GM21526 (cell line): Measurements from ENCODE around the gene PPP2R3B.
A peak's percentile ranks its signal among the peaks of the same experiment; 100 is the strongest.
"Not testable (repeated sequence)": the region's sequence is repeated elsewhere in the genome, so short reads cannot be mapped to it uniquely, and the experiment has no call there.

Experiments
- ATAC-seq: cut with Tn5 transposase; IDR thresholded peaks from one replicate; pipeline ENCODE4 v1.9.1; 2021; ENCODE audit warnings: moderate library complexity; ENCODE audit not compliant: unreplicated experiment, low FRiP score

PPP2R3B gene

DNA sequence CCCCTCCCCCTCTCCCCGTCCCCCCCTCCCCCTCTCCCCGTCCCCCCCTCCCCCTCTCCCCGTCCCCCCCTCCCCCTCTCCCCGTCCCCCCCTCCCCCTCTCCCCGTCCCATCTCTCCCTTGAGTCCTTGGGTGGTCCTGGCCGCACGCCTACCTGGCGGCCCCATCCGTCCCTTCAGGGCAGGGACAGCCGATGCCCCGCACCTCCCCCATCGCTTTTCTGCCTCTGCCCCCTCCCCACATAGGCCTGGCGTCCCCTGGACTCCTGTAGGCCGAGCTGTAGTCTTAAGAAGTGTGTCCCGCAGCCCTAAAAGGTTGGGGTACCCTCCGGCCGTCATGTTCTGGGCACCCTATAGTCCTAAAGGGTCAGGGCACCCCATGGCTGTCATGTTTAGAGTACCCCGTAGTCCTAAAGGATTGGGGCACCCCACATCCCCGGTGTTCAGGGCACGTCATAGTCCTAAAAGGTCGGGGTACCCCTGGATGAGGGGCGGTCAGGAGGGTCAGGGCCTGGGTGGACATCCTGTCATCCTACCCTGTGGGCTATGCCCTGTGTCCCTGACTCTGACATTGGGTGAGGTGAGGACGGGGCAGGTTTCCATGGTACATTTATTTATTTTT is 57.3 kb downstream of the PPP2R3B start:
- ATAC-seq, result no peak

DNA sequence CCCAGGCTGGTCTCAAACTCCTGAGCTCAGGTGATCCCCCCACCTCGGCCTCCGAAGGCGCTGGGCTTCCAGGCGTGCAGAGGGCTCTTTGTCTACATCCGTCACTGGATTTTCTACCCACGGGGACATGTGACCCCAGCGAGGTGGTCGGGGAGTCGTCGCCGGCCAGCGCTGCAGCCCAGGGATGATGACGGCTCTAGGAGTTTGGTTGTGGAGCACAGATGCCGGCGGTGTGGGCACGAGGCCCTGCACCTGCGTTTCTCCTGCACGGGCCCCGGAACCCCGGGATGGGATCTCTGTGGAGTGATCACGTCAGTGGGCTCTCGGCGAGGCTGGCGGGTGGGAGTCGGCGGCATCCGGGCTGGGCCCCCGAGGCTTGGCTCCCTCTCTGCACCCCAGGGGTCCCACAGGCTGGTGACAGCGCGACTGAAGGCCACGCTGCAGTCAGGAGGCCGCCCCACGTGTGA is 59.0 kb downstream of the PPP2R3B start:
- no peak for ATAC-seq

DNA sequence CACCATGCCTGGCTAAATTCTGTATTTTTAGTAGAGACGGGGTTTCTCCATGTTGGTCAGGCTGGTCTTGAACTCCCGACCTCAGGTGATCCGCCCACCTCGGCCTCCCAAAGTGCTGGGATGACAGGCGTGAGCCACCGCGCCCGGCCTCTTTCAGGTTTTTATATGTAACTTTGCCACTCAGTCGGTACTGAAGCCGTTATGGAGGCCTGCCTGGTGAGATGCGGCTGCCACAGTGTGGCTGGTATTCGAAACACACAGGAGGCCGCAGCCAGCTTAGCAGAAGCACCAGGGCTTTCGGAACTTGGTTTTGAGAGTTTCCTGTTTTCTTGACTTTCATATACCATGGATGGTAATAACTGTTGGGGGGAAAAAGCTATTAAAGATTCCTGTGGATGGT is 62.0 kb downstream of the PPP2R3B start:
- not testable (repeated sequence) for ATAC-seq

DNA sequence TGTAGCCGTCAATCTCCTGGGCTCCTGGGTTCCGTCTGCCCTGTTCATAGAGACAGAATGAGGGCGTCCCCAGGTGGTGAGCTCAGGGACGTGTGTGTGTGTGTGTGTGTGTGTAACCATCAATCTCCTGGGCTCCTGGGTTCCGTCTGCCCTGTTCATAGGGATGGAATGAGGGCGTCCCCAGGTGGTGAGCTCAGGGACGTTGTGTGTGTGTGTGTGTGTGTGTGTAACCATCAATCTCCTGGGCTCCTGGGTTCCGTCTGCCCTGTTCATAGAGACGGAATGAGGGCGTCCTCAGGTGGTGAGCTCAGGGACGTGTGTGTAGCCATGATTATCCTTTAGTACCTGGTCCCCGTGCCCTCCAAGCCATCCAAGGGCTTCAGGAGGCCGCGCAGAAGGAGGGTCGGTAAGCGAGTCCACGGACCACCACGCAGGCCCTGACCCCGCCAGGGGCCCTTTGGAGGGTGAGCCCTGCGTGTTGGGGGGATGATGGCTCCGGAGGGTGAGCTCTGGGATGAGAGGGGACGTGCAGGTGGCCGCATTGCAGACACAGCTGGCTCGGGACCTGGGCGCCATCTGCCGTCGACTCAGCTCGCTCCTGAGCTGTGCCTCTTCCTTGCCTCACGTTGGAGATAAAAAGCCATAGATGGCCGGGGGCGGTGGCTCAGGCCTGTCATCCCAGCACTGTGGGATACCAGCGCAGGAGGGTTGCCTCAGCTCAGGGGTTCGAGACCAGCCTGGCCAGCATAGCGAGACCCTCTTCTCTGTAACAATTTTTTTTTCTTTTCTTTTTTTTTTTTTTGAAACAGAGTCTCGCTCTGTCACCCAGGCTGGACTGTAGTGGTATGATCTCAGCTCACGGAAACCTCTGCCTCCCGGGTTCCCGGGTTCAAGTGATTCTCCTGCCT is 62.7 kb downstream of the PPP2R3B start:
- ATAC-seq, result no peak

DNA sequence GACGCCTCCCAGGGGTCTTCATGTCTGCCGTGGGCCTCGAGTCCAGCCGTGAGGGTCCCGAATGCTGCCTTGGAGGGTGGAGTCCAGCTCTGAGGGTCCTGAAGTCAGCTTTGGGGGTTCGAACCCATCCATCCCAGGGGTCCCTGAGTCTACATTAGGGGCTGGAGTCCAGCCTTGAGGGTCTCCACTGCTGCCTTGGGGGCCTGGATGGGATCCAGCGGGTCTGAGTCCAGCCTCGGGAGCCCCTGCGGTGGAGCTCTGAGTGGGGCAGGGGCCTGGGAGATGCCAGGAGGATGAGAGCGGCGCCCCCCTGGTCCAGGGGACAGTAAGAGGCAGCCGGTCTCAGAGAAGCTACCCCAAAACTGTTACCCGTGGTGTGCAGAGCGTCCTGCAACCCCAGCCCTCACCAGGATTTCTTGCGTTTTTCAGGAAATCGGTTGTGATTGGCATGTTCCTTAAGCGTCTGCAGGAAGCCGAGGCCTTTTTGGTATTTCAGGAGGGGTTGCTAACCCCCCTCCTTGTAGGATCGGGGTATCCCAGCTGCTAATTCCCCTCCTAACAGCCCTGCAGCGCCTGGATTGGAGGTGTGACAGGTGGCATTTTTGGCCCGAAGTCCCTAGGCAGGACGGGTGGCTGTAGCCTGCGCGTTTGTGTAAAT is 66.5 kb downstream of the PPP2R3B start:
- ATAC-seq, result no peak

DNA sequence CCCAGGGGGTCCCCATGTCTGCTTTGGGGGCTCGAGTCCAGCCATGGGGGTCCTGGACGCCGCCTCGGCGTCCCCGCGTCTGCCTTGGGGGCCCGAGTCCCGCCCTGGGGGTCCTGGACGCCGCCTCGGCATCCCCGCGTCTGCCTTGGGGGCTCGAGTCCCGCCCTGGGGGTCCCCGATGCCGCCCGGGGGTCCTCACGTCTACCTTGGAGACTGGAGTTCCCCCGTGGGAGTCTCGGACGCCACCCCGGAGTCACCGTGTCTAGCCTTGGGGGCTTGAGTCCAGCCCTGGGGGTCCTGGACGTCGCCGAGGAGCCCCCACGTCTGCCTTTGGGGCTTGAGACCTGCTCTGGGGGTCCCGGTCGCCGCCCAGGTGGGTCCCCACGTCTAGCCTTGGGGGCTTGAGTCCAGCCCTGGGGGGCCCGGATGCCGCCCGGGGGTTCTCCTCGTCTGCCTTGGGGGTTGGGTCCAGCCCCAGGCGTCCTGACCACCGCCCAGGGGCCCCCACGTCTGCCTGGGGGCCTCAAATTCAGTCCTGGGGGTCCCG is 67.1 kb downstream of the PPP2R3B start:
- ATAC-seq, result no peak

DNA sequence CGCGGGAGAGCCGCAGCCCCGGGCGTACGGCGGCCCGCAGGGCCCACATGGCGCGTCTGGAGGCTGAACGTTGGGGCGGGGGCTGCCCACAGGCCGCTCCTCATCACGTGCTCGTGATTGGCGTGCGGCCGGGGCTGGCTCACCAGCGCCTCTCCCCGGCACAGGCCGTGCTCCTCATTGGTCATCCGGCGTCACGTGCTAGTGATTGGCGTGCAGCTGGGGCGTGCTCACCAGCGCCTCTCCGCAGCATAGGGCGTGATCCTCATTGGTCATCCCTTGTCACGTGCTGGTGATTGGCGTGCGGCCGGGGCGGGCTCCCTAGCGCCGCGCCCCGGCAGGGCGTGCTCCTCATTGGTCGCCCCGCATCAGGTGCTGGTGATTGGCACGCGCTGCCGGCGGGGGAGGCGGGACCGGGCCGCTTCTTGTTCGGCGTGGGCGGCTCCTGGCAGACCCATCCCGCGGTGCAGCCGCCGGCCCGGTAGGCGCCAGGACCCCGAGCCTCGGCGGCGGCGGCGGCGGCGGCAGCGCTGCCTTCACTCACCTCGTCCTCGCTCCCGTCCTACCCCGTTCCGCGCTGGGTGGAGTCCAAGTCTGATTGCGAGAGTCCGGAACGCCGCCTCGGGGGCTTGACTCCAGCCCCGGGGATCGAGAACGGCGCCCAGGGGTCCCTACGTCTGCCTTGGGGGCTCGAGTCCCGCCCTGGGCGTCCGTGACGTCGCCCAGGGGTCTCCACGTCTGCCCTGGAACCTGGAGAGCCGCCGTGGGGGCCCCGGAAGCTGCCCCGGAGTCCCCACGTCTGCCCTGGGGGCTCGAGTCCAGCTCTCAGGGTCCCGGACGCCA is 67.7 kb downstream of the PPP2R3B start, which contains the start of gene GTPBP6:
TSS of gene GTPBP6 (minus strand) at position 58 of the 840 bp plus-strand sequence. CDS start at position 49, 9 bp downstream.
- peak; percentile 76 for ATAC-seq

DNA sequence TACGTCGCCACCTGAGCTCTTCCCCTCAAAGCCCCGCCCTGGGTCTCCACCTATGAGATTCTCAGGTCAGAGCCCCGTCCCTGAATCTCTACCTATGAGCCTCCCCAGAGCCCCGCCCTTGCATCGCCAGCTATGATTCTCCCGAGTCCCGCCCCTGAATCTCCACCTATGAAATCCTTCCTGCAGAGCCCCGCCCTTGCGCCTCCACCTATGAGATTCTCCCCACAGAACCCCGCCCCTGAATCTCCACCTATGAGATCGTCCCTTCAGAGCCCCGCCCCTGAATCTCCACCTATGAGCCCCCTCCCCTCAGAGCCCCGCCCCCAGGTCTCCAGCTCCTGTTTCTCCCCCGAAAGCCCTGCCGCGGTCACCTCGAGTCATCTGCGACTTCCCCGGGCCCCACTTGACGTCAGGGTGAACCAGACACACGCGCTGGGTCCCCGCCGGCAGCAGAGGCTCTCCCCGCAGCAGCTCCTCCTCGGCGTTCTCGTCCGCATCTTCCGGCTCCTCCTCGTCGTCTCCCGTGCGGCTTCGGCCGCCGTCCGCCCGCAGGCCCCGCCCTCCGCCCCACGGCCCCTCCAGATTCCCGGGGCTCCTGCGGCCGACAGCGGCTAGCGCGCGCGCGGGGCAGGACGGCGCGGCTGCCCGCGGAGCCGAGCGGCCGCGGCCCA is 68.5 kb downstream of the PPP2R3B start:
- peak; percentile 63 for ATAC-seq

DNA sequence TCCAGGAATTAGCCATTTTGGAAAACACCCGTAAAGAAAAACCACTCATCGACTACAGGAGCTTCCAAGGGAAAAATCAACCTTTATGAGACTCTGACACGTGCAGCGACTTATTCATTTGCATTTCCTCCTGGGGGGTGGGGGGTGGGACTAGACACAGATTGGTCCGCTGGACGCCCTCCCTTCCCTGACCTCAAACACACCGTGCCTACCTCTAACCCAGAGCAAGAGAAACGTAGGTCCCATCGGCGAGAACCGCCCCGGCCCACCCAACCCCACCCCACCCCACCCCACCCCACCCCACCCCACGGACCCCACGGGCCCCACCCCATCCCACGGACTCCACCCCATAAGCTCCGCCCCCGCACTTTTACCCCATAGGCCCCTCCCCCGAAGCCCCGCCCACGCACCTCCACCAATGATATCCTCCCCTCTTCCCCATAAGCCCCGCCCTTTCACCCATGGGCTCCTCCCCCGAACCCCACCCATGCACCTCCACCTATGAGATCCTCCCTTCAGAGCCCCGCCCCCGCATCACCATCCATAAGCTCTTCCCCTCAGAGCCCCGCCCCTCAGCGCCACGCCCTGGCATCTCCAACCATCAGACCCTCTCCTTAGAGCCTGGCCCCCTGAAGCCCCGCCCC is 69.2 kb downstream of the PPP2R3B start:
- no peak for ATAC-seq

DNA sequence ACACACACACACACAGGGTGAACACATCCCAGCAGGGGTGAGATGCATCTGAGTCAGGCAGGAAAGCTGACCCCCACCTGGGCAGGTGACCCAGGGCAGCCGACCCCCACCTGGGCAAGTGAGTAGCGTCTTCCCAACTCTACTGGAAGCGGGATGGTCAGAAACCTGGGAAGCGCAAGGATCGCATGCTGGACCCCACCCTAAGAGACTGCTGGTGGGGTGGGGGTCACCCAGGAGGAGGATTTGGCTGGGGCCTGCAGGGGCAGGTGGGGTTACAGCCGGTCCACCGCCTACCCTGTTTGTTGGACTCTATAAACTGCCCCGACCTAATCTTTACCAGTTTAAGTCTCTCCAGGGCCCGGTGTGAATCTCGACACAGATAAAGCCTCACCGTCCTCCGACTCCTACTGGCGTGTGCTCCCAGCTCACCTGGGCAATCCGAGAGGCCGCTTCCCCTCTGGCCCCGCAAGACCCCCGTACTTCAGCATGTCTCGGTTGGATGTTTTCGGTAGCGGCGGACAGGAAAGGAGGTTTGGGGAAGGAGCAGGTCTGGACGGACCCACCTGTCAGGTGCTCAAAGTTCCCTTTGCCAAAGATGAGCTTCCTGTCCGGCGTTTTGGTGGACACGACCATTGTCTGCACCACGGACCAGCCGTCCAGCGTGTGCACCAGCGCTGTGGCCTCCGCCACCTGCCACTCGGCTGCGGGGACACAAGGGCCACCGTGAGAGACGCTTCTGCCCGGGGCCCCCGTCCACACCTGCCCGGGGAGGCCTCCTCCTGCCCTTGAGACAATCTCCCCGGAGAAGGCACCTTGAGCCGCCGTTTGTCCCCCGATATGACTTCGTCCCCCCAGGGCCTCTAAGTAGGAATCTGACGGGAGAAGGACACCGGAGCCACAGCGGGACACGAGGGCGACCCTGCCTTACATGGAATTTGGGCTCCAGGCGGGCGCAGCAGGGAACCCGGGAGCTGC is 70.1 kb downstream of the PPP2R3B start:
- no peak for ATAC-seq

DNA sequence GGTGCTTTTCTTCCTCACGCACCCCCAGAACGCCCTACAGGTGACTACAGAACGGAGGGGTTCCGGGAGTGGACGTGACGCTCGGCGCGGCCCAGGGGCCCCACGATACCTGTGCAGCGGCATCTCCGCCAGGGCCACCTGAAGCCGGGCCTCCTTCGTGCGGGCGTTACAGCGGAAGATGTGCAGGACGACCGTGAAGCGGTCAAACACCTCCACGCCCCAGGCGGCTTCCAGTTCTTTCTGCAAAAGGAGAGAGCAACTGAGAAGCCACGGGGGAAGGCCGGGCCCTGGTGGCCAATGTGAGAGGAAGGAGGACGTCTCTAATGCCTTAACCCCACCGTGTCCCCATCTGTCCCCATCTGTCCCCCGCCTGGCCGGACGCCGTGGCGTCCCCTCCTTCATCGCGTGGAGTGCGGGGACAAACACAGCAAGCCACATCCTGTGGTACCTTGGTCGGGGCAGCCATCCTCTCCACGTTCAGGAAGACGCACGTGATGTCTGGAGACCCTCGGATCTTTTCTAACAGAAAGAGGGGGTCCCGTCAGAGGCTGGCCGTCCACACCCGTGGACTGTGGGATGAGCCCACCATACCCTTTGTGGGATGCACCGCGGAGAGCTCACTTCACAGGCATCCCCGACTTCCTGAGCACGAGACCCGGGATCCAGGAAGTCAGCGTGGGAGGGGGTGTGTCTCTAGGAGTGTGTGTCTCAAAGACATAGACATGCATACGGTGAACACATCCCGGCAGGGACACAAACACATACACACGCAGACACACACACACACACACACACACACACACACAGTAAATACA is 71.7 kb downstream of the PPP2R3B start:
- no peak for ATAC-seq

DNA sequence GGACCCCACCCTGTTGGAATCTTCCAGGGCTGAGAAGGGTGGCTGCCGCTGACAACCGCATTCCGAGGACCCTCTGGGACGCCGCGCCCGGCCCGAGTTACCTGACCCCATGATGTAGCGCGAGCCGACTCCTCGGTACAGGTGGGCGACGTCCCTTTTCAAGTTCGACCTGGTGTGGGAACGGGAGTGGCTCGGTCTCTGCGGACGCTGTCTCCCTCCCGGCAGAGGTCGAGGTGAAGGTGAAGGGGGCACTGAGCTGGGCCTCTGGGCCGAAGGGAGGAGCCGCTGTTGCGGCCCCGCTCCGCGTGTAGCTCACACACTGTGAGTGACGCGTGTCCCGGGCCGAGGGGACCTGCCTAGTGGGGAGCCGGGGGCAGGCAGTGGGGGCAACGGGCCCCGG is 72.7 kb downstream of the PPP2R3B start:
- ATAC-seq, result no peak

DNA sequence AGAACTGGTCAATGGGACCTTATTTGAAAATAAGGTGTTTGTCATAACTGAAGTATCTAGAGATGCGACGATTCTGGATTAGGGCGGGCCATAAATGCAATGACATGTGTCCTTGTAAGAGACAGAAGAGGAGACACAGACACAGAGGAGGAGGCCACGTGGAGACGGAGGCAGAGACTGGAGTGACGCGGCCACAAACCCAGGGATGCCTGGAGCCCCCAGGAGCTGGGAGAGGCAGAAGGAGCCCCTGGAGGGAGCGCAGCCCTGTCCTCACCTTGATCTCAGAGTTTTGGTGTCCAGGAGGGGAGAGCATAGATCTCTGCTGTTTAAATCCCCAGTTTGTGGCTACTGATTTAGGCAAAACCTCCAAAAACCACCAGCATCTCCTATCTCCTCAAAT is 73.2 kb downstream of the PPP2R3B start:
- no peak for ATAC-seq

DNA sequence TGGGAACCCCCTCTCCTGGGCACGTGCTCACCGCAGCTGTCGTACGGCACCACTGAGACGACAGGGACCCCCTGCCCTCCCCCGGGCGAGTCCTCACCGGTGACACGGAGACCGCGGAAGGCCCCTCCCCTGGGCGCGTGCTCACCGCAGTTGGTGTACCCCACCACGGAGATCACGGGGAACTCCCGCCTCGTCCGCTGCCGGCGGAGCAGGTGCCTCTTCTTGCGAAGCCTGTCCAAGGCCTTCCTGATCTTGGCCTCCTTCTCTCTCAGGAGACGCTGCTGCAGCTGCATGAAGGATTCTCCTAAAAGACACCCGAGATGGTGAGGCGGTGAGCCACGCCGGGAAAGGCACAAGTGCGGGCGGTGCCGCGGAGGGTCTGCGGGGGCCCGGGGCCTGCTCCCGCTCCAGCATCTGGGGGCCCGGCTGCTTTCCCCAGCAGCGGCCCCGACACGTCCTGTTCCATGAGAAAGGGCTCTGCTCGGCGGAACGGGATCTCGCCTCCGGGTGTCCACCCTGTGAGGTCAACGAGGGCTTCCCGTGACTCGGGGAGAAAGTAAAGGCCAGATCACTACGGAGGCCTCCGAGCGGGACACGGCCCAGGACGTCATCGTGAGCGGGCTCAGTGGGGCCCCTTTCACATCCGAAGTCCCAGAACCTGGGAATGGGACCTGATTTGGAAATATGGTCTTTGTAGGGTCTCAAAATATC is 73.9 kb downstream of the PPP2R3B start:
- ATAC-seq, result no peak

DNA sequence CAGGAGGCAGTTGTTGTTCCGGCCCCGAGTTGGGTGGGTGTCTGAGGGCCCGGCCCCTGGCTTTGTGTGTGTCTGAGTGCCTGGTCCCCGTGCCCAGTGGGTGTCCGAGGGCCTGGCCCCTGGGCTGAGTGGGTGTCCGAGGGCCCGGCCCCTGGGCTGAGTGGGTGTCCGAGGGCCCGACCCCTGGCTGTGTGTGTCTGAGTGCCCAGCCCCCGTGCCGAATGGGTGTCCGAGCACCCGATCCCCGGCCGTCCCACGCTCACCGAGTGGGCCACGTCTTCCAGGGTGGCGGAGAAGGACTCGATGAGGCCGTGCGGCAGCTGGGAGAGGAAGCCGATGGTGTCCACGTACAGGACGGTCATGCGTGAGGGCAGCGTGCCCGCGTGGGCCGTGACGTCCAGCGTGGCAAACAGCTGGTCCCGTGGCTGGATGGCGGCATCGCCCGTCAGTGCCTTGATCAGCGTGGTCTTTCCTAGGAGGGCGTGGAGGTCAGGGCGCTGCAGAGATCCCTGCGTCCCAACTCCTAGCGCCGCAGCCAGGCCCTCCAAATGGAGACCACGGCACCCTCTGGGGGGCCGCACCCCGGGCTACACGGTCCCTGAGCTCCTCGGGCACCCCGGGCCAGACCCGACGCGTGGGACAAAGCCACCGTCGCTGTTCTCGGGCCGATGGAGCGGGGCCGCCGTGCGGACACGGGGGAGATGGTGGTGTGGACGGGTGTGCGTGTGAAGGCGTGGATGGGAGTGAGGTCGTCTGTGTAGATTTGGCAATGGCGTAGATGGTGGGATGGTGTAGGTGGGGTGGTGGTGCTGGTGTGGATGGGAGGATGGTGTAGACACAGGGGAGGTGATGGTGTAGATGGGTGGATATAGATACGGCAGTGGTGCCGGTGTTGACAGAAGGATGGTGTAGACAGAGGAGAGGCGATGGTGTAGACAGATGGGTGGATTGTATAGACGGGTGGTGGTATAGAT is 75.3 kb downstream of the PPP2R3B start:
- no peak for ATAC-seq
